GM10266 (cell line): ENCODE measurements around the gene MEF2C.
"Not testable (repeated sequence)": the region's sequence is repeated elsewhere in the genome, so short reads cannot be mapped to it uniquely, and the experiment has no call there.

Experiments
- DNase-seq: peaks from one replicate; pipeline ENCODE4 v3.0.0; 2012; ENCODE audit errors: extremely low spot score
- TF ChIP-seq, protein P1 (sequence below): IDR thresholded peaks from 2 replicates; pipeline ENCODE4 v1.5.1; 2012; ENCODE audit warnings: mild to moderate bottlenecking, low read depth; ENCODE audit not compliant: control insufficient read depth, insufficient read depth; ENCODE audit errors: missing control alignments

MEF2C gene

GRCh38 chr5:88803309-88803708, 79.7 kb downstream of the MEF2C start:
- no peak for DNase-seq
- TF ChIP-seq, protein P1, sequence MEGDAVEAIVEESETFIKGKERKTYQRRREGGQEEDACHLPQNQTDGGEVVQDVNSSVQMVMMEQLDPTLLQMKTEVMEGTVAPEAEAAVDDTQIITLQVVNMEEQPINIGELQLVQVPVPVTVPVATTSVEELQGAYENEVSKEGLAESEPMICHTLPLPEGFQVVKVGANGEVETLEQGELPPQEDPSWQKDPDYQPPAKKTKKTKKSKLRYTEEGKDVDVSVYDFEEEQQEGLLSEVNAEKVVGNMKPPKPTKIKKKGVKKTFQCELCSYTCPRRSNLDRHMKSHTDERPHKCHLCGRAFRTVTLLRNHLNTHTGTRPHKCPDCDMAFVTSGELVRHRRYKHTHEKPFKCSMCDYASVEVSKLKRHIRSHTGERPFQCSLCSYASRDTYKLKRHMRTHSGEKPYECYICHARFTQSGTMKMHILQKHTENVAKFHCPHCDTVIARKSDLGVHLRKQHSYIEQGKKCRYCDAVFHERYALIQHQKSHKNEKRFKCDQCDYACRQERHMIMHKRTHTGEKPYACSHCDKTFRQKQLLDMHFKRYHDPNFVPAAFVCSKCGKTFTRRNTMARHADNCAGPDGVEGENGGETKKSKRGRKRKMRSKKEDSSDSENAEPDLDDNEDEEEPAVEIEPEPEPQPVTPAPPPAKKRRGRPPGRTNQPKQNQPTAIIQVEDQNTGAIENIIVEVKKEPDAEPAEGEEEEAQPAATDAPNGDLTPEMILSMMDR = no peak

GRCh38 chr5:88799938-88800535, 82.9 kb downstream of the MEF2C start:
- TF ChIP-seq, protein P1 = no peak
- DNase-seq = no peak

DNA sequence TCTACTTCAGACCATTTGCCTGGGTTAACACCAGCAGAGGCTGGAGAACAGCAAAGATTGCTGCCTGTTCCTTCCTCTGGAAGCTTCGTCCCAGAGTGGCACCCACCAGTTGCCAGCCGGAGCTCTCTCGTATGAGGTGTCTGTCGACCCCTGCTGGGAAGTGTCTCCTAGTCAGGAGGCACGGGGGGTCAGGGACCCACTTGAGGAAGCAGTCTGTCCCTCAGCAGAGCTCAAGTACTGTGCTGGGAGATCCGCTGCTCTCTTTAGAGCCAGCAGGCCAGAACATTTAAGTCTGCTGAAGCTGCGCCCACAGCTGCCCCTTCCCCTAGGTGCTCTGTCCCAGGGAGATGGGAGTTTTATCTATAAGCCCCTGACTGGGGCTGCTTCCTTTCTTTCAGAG, 84.1 kb downstream of the MEF2C start:
- not testable (repeated sequence) for DNase-seq

GRCh38 chr5:88793797-88794196, 89.2 kb downstream of the MEF2C start:
- DNase-seq = not testable (repeated sequence)

DNA sequence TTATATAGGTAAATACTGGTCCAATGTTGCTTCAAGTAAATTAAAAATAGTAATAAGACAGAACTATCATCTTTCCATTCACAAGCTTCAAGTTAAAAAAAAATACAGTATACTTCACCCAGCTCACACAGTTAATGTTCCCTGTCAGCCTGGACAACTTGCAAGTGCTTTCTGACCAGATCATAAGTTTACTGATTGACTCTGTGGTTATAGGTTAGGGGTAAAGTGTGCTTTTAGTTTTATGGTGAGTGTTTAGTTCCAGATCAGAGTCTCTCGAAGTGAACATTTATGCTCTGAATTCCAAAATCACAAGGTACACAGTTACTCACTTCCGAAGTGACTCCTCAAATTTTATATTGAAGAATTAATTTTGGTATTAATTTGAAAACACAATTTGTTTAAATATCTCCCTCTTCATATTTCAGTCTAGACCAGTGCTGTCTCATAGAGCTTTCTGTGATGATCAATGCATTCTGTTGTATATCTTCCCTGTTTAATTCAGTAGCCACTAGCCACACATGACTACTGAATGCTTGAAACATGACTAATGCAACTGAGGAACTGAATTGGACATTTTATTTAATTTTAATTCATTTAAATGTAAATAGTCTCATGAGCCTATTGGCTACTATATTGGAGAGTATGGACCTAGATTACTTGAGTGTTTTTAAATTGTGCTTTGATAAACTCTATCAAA, 90.7 kb downstream of the MEF2C start:
- no peak for DNase-seq
- TF ChIP-seq, protein P1 = no peak

DNA sequence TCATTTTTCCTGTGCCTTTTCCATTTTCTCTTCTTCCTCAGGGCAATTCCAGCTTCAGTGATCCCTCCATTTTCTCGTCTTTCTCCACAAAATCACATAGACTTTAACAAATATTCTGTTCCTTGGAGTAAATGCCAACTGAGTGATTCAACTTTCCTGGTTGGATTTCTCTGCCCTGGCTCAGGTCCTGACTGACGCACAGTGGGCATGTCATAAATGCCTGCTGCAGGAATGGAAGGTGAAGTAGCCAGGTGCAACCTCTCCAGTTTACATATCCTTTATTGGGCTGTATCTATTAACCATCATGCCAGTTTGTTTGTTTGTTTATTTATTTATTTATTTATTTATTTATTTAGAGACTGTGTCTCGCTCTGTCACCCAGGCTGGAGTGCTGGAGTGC, 95.1 kb downstream of the MEF2C start:
- no peak for DNase-seq

GRCh38 chr5:88786789-88787188, 96.2 kb downstream of the MEF2C start:
- TF ChIP-seq, protein P1 = no peak
- no peak for DNase-seq

More for the DNA sequence above, 95.1 kb downstream of the MEF2C start:
- TF ChIP-seq, protein P1 = no peak

GRCh38 chr5:88785746-88786565, 97.0 kb downstream of the MEF2C start:
- no peak for DNase-seq
- TF ChIP-seq, protein P1 = no peak
